GM19397 (cell line): Measurements from ENCODE around the gene TMEM176A.

Experiments used
- ATAC-seq: cut with Tn5 transposase; IDR thresholded peaks from one replicate; pipeline ENCODE4 v1.9.1; 2021; ENCODE audit warnings: mild to moderate bottlenecking, moderate library complexity; ENCODE audit not compliant: unreplicated experiment

Gene TMEM176A

DNA sequence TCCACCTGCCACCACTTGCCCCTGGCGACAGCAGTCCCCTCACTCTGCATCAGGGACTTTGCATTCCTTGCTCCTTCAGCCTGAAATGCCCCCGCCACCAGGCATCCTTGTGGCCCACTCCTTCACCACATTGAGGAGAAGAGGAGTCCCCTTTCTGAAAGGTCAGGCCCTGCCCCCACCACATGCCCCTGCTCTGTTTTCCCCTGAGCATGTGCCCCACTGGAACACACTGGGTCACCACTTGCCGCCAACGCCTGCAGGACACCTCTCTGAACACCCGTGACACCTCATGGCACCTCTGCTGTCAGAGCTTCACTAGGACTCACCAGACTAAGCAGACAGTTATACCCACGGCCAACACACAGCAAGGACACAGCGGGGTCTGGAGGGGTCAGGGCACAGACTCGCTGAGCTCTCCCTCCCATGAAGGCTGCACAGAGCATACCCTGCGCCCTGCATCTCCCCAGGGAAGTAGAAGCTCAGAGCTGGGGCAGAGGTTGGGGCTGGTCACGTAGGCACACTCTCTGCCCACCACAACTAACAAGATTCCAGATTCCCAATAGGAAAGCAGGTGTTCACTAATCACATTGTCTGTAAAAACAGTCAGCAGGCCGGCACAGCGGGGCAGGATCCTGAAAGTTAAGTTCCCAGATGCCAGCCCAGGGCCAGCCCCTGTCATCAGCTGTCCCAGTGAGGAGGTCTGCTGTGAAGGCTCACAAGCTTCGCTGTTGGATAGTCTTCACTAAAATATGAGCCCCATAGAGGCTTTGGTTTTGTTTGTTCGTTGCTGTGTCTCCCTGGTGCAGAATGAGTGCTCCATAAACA is 45.9 kb downstream of the TMEM176A start:
- ATAC-seq: no peak

- no peak for ATAC-seq
Measured at GRCh38 chr7:150847536-150847935, 47.0 kb downstream of the TMEM176A start.

GRCh38 chr7:150848111-150848510 is 47.5 kb downstream of the TMEM176A start:
- ATAC-seq: no peak

GRCh38 chr7:150848561-150849115 is 48.1 kb downstream of the TMEM176A start:
- no peak for ATAC-seq

GRCh38 chr7:150849204-150849775 is 48.7 kb downstream of the TMEM176A start:
- no peak for ATAC-seq

GRCh38 chr7:150850273-150850672 is 49.7 kb downstream of the TMEM176A start:
- ATAC-seq: no peak

DNA sequence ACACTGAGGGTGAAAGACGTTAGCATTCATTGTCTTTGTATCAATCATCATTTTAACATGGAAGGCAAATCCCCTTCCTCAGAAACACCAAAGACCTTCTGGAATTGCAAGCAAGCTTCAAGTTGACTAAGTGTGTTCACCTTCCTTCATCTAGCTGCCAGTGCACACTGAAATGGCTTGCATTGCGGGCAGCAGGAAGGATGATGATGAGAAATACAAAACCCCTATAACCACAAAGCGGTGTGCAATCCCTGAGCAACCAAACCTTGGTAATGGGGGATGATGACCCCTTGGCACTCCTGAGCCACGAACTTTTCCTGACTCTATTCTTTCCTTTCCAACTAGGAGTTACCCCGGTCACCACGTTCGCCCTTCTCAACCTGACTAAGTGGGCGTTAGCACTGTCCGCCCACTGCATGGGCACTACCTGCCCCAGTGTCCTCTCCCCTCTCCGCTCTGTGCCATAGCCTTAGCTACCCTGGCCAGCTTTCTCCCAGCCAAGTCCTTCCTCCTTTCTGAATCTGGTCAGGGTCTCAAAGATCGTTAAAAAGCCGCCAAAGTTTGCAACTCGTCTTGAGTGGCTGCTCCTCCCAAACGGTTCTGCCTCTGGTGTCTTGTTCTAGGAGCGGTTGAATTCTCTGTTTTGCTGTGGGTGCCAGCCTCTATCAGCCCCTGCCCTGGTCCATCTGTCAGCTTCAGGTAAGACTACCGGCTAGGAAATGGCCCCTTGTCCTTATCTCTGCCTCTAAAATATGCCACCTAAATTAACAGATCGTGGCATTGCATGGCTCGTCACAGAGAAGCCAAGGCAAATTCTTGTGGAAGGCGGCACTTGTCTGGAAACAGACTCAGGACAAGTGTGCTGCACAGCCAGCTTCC is 51.2 kb downstream of the TMEM176A start:
- no peak for ATAC-seq

DNA sequence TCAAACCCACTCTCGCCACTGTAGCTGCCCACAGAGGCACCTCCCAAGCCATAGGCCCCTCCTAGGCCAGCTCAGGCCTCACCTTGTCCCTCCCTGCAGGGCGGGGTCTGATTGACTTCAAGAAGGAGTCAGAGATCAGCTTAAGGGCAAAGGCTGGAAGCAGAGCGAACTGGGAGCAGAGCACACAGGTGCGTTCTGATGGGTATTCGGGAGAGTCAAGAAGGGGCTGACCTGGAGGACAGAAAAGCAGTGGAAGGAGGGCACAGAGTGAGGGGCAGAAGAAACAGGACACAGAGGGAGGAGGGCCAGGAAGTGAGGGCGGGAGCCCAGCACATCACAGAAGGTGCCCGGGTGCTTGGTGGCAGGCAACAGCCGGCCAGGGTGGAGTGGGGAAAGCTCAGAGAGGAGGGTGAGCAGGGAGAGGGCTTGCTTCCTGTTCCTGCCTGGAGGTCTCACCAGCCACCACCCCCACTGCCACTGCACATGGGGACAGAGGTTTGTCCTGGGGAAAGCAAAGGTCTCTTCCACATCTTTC is 51.9 kb downstream of the TMEM176A start, which contains the start of gene AOC1:
TSS of gene AOC1 (plus strand) at position 147 of the 535 bp plus-strand sequence. CDS start 3,954 bp downstream, outside the sequence.
- no peak for ATAC-seq

DNA sequence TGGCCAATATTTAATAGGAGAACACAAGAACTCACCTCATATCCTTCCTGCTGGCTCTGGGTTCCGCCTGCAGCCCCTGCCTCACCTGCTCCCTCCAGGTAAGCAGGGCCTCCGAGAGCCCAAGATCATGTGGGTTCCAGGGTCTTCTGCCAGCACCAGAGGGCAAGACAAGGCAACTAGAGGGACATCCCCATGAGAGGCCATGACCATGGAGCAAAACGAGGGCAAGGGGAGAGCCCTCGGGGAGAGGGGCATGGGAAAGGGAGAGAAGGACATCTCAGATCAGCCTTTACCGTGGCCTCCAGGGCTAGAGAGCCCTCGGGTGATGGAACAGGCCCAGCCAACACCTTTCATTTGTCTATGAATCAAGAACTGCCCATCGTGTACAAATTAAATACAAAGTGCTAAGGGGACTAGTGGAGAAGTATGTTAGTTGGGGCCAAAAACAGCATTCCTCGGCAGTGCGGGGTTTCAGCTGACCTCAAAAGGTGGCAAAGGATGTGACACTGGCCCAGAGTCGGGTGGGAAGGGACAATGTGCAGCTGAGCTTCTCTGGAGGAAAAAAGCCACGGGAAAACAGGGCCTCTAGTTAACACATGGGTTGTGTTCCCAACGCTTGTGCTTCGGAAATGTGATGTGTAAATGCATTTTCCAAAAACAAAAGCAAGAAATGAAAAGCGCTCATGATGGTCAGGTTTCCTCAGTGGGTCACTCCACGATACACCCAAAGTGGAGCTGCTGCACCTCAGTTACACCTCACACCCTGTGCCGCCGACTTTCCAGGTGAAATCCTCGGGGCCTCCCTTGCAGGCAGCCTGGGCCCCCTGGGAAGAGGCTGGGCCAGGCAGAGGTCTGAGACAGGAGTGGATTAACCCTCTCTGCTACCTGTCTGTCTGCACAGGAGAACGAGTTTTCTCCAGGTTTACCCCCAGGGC is 53.8 kb downstream of the TMEM176A start:
- ATAC-seq: no peak
